ENCODE data around the gene SLBP. TPM values are rescaled to one million over a fixed set of nuclear protein-coding genes. Genes with fewer than 3 reads are reported as not detected.
"Not testable (repeated sequence)": the region's sequence is repeated elsewhere in the genome, so short reads cannot be mapped to it uniquely, and the experiment has no call there.

Gene SLBP
- polyA plus RNA-seq, 1 donor = 34.4 TPM

DNA sequence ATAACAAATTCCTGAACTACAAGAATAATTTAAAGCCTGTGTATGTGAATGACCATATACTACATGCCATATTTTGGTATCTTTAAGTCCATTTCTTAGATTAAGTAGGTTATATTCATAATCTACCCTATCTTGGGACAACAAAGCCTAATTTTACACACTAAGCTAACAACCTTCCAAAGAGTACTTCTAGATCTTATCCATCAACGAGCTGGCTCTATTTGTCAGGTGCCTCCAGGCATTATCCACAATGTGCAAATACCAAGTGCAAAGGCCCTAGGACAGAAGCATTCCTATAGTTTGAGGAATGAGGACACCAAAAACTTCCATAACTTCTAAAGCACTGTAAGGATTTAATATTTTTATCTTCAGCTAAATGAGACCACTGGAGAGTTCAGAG lies 3.5 kb downstream of the SLBP start:
- DNase-seq = no peak

GRCh38 chr4:1706358-1706757 lies 5.8 kb downstream of the SLBP start:
- DNase-seq = no peak

GRCh38 chr4:1705732-1706131 lies 6.4 kb downstream of the SLBP start:
- no peak for DNase-seq

DNA sequence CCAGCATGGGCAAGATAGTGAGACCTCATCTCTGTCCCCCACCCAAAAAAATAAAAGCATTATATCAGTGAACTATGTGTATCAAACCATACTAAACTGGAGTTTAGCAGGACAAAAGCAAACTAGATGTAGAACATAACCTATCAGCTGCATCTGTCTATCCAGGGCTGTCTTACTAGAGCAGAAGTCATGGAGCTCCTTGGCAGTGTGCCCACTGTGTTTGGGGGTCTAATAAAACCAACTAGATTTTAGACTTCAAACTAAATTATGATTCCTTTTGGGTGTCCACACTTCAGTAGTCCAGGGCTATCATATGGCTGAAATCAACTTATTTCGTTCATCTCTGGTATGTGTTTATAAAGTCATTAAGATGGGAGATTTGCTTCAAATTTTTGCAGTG lies 8.3 kb downstream of the SLBP start:
- DNase-seq = no peak

DNA sequence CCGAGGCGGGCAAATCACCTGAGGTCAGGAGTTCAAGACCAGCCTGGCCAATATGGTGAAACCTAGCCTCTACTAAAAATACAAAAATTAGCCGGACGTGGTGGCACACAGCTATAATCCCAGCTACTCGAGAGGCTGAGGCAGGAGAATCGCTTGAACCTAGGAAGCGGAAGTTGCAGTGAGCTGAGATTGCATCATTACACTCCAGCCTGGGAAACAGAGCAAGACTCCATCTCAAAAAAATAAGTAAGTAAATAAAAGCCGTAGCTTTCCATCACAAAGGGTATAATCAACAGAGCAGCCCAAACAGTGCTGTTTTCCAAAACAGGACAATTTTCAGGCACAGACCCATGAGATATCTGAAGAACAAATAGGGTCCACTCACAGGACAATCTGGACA lies 10.4 kb downstream of the SLBP start:
- not testable (repeated sequence) for DNase-seq

DNA sequence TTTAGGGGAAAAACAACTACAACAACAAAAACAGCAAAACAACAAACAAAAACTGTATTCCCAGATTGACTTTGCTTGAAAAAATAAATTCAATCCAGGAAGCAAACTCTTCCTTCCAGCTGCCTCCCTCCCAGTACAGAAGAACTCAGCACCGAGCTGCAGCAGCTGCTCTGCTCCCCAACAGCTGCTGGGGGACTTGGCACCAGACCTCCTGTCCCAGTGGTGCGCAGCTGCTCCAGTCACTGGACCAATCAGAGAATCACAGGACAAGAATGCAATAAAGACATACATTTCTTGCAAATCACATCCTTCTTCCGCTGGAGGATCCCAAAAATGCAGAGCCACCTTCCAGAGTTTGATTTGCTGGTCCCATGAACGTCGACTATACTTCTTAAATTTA lies 16.2 kb downstream of the SLBP start:
- peak; percentile 87 for DNase-seq

DNA sequence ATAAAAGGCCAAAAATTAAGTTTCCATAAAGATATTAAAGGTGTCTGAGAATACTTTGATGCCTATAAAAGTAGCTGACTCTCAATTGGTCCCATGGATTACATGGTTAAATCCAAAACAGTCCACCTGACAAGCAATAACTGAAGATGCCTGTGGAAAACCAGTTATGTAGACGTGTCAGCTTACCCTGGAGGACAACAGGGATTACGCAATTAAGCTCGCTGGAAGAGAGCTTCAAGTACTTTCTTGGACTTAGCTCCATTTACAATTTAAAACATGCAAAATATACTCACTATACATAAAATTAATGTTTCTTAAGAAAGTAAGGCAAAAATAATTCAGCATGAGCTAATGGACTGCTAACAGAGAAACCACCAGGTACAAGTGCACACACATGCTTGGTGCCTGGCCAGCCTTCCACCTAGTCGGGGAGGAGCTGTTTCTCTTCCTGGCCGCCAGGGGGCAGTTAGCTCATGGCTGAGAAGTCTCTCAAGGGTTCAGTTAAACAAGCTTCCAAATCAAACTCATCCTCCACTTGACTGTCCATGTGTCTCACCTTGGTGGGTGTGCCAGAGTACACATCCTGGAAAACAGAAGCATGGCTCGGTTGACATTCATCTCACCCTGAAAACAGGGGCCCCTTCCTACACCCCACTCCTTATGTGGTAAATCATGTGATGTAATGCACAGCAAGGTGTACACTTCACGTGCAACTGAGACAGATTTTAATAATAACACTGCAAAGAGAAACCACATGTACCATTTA lies 18.8 kb downstream of the SLBP start:
- no peak for DNase-seq

DNA sequence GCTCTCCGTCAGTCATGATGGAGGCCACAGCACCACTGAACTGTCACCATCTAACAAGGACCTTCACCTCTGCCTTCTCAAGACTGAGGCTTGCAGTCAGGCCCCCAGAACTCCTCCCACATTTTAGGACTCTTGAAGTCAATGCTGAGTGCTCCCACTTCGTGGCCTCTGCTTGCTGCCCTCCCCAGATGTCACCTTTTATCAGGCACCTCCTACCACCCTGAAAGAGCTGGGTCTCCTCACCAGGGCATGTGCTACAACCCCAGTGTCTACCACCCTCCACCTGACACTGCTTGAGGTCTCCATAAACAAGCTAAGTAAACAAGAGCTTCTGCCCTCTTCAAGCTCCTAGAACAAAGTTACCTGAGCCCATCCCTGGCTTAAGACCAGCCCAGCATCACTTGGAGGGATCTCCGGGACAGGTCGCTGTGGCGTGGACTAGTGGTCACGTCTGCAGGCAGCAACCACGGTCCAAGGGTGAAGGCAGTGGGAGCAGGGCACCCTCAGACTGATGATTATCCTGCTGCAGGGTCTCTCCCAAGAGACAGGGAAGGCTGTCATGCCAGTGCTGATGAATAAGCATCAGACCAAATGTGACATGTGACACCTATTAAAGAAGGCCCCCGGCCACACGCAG lies 20.3 kb downstream of the SLBP start:
- DNase-seq = no peak

- DNase-seq = no peak
Measured at GRCh38 chr4:1690698-1691097, 21.4 kb downstream of the SLBP start.

GRCh38 chr4:1686440-1687036 lies 25.6 kb downstream of the SLBP start:
- DNase-seq = no peak

DNA sequence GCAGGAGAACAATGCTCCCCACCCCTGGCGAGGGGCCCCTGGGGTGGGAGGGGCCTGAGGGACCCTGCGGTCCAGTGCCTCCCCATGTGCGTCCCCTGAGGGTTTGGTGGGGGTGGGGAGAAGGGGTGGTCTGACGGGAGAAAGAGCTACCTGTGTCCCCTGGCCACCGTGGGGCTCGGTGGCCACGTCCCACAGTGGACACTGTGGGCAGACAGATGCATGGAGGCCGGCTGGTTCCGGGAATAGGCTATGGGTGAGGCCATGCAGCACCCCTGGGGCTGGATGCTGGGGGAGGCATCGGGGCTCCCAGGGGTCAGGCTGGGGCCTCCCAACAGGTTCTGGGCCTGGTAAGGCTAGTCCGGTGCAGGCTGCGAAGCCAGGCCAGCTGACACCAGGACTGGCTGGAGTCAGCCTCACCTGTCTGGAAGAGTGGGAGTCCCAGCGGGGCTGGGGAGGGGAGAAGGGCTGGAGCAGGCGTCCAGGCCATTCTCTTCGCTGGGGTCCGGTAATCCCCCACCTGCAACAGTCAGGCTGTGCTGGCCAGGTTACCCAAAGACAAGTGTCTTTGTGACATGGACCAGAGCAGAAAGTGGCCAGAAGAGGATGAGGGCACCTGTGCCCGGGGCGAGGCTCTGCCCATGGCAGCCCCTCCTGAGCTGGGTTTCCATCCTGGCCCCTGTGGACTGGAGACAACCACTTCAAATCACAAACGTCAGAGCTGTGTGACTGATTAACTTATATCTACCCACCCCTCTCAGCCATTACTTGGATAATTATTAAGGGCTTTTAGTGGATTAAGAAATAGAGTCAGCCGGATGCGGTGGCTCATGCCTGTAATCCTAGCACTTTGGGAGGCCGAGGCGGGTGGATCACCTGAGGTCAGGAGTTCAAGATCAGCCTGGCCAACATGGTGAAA lies 26.6 kb downstream of the SLBP start:
- no peak for DNase-seq

GRCh38 chr4:1684506-1685234 lies 27.4 kb downstream of the SLBP start:
- DNase-seq = no peak

DNA sequence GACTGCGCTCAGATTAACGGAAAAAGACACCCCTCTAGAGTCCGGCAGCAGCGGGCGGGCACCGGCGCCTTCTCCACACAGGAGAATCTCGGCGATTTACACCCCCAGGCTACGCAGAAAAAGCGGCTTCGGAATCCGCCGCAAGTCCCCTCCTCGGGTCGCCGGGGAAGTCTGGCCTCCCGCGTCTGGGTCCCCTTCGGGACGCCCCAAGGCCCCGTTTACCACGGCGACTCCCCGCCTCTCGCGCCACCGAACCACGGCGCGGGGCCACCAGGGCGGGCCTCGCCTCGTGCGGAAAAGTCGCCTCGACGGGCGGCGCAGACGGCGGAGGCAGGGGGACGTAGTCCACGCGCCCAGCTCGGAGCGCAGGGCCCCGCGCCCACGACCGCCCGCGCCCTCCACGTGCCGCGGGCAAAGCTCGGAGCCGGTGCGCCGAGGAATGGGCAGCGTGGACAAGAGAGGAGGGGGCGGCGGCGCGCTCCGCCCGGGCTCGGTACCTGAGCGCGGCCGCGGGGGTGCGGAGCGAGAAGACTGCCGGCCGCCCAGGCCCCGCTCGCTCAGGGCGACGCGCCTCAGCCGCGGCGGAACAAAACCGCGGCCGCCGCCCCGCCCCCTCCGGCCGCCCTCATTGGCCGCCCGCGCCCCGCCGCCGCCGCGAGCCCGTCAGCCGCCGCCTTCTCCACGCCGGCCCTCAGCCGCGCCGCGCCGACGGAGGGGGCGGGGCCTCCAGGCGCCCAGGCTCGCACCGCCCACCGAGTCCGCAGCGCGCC lies 28.2 kb downstream of the SLBP start, which contains the start of gene FAM53A:
Gene FAM53A, minus strand, starts transcription at position 578 of the 770 bp plus-strand sequence. CDS start 15,572 bp downstream, outside the sequence.
- peak; percentile 89 for DNase-seq

GRCh38 chr4:1683261-1683735 lies 28.8 kb downstream of the SLBP start:
- peak; percentile 33 for DNase-seq

DNA sequence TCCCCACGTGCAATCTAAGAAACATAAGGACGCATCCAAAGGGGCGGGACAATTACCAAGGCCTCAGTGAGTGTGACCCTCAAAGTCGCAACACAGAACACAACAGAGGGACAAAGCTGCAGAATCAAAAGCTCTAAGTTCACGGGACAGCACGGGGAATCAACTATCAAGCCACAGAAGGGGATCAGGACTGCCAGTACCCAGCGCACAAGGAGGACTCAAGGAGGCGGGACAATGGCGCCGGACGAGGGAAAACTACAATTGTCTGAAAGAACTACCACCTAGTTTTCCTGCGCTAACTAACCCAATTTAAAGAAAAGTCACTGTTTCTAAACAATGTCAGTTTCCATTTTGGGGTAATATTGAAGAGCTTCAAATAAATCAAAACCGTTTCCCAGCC lies 29.3 kb downstream of the SLBP start:
- no peak for DNase-seq

GRCh38 chr4:1678244-1678643 lies 33.9 kb downstream of the SLBP start:
- no peak for DNase-seq

- no peak for DNase-seq
Measured at GRCh38 chr4:1676605-1677525, 35.3 kb downstream of the SLBP start.

DNA sequence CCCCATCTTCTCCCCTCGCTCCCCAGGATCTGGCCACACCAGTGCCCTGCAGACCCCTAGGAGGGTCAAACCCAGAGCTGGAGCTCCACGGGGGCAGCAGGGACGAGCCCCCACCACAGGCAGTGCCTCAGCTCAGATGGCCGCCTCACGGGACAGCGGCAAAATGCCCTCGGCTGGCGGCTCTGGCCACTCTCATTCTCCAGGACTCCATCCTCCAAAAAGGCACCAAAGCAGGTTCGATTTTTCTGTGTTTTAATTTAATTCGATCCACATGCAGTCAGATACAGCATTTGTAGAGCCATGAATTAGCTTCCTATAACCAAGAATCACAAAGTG lies 36.3 kb downstream of the SLBP start:
- DNase-seq = no peak

DNA sequence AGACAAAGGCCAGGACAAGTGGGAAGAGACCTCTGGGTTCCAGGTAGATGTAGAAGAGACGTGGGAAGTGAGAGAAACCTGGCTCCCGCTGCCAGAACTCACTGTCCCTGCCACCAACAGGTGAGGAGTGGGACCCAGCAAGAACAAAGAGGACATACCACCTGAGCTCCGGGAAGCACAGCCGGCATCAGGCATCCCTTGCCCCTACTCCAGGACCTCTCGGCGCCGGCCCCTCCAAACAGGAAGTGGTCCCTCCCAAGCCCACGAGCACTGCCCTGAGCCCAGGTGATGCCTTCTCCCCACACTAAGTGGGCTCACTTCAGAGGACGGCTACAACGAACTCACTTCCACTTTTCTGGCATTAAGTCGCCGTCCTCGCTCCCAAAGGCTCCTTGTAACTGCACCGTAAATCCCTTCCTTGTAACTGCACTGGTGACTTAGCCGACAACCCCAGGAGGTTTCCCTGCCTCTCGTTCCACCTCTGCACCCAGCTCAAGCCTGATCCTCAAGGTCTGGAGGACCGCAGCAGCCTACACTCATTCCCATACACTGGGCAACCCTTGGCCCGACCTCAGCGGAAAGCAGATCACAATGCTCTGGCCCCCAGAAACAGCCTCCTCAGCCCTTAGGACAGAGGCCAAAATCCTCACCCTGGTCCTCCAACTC lies 36.9 kb downstream of the SLBP start:
- no peak for DNase-seq
